ENCODE data around the gene SEZ6L2.
"Not testable (repeated sequence)": the region's sequence is repeated elsewhere in the genome, so short reads cannot be mapped to it uniquely, and the experiment has no call there.

The SEZ6L2 gene

DNA sequence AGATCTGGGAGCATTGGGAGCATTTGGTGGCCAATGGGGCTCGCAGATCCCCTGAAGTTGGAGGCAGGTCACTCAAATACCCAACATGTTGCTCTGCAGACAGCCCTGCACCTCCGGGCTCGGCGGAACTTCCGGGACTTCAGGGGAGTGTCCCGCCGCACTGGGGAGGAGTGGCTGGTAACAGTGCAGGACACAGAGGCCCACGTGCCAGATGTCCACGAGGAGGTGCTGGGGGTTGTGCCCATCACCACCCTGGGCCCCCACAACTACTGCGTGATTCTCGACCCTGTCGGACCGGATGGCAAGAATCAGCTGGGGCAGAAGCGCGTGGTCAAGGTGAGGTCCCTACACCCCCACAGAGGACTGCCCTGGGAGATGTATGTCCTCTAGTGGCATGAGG is 62.7 kb downstream of the SEZ6L2 start:
- DNase-seq (ENCODE audit: low read depth), result no peak
- H3K4me3 ChIP-seq (ENCODE audit: low read depth, low read length), result no peak overlapping the region

GRCh38 chr16:29835926-29836325 is 63.4 kb downstream of the SEZ6L2 start:
- DNase-seq (ENCODE audit: low read depth), result no peak
- no peak overlapping the region for H3K4me3 ChIP-seq (ENCODE audit: low read depth, low read length)

DNA sequence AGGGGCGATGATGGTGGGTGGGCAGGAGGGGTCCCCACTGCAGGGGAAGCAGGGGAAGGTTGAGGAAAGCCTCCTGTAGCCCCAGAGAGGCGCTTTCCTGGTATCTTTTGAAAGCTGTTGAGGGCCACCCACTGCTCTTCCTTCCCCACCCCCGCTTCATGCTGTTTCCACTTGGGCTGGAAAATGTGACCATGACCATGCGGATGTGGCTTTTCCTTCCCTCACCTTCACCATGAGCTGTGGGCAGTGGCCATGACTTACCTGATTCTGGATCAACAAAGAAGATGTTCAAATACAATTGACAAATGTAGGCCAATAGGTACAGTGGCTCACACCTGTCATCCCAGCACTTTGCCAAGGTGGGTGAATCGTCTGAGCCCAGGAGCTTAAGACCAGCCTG is 65.3 kb downstream of the SEZ6L2 start:
- H3K4me3 ChIP-seq (ENCODE audit: low read depth, low read length), result no peak overlapping the region
- no peak for DNase-seq (ENCODE audit: low read depth)

- DNase-seq (ENCODE audit: low read depth); H3K4me3 ChIP-seq (ENCODE audit: low read depth, low read length): not testable (repeated sequence)
Measured at GRCh38 chr16:29833219-29833618, 66.1 kb downstream of the SEZ6L2 start.

- no peak overlapping the region for H3K4me3 ChIP-seq (ENCODE audit: low read depth, low read length)
Measured at GRCh38 chr16:29831490-29831889, 67.9 kb downstream of the SEZ6L2 start.

DNA sequence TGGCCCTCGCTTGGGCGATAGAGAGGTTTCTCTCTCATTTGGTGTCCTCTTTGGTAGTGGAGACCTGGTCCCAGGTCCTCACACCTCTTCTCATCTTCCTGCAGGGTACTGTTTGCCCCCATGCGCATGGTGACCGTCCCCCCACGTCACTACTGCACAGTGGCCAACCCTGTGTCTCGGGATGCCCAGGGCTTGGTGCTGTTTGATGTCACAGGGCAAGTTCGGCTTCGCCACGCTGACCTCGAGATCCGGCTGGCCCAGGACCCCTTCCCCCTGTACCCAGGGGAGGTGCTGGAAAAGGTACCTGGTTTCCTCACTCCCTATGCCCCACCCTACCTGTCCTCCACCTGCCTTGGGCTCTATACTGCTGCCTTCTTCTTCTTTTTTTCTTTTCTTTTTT is 68.6 kb downstream of the SEZ6L2 start:
- no peak overlapping the region for H3K4me3 ChIP-seq (ENCODE audit: low read depth, low read length)
- DNase-seq (ENCODE audit: low read depth), result no peak

More at GRCh38 chr16:29831490-29831889, 67.9 kb downstream of the SEZ6L2 start:
- no peak for DNase-seq (ENCODE audit: low read depth)

DNA sequence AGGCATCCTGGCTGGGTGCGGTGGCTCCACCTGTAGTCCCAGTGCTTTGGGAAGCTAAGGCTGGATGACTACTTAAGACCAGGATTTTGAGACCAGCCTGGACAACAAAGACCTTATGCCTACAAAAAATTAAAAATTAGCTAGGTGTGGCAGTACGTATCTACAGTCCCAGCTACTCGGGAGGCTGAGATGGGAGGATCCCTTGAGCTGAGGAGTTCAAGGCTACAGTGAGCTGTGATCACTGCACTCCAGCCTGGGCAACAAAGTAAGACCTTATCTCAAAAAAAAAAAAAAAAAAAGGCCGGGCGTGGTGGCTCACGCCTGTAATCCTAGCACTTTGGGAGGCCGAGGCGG is 73.0 kb downstream of the SEZ6L2 start:
- H3K4me3 ChIP-seq (ENCODE audit: low read depth, low read length), result no peak overlapping the region
- DNase-seq (ENCODE audit: low read depth), result no peak

DNA sequence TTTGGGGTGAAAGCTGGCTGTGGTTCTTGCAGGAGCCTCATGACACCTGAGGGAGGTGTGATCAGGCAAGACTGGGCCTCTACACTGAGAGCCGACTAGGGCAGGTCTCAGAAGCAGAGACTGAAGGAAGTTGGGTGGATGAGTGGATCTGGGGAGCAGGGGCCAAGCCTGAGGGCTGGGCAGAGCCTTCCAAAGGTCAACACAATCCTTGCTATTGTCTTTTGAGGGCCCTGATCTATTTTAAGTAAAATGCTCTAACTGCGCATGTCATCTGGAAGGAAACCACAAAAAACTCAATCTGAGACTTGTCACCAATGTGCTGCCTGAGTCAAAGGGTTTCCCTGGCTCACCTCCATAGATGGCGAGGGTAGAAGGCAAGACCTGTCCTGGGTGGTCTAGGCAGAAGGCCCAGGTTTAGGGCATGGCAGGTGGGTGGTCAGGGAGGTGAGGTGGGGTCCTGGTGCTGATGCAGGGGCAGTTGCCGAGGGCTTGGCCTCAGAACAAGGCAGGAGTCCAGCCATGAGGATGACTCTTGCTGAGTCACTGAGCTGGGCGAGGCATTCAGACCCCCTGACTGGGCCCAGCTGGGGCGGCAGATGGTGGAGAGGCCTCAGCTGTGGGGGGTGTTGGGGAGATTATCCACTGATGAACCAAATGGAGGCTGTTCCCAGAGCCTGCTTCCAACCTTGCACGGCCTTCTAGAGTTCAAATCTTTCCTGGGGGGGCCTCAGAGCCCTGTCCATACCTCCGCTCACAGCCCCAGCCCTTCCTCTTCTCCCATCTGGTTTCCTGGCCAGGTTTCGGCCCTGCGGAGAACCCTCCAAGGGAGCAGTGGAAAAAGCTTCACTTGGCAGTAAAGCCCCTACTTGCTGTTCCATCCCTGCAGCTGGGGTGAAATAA is 74.0 kb downstream of the SEZ6L2 start:
- DNase-seq (ENCODE audit: low read depth), result no peak
- H3K4me3 ChIP-seq (ENCODE audit: low read depth, low read length), result no peak overlapping the region

GRCh38 chr16:29824589-29825144 is 74.7 kb downstream of the SEZ6L2 start:
- DNase-seq (ENCODE audit: low read depth), result no peak
- H3K4me3 ChIP-seq (ENCODE audit: low read depth, low read length), result no peak overlapping the region

DNA sequence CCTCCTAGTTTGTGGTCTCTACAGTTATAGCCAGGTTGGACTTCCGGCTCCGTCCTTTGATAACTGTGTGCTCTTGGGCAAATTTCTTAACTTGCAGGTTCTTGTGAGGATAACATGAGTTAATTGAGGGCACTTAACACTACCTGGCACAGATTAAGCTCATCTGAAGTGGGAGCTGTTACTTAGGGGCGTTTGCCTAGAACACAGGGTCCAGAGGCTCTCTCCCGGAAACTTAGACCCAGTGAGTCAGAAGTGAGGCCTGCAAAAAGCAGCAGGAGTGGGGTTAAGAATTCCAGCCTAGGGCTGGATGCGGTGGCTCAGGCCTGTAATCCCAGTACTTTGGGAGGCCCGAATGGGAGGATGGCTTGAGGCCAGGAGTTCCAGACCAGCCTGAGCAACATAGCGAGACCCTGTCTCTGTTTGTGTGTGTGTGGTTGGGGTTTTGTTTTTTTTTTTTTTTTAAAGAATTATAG is 77.7 kb downstream of the SEZ6L2 start:
- DNase-seq (ENCODE audit: low read depth), result no peak
- H3K4me3 ChIP-seq (ENCODE audit: low read depth, low read length), result peak overlapping the region; percentile 74
